ENCODE results near the gene PHKG1.
"Not testable (repeated sequence)": the region's sequence is repeated elsewhere in the genome, so short reads cannot be mapped to it uniquely, and the experiment has no call there.

The PHKG1 gene

DNA sequence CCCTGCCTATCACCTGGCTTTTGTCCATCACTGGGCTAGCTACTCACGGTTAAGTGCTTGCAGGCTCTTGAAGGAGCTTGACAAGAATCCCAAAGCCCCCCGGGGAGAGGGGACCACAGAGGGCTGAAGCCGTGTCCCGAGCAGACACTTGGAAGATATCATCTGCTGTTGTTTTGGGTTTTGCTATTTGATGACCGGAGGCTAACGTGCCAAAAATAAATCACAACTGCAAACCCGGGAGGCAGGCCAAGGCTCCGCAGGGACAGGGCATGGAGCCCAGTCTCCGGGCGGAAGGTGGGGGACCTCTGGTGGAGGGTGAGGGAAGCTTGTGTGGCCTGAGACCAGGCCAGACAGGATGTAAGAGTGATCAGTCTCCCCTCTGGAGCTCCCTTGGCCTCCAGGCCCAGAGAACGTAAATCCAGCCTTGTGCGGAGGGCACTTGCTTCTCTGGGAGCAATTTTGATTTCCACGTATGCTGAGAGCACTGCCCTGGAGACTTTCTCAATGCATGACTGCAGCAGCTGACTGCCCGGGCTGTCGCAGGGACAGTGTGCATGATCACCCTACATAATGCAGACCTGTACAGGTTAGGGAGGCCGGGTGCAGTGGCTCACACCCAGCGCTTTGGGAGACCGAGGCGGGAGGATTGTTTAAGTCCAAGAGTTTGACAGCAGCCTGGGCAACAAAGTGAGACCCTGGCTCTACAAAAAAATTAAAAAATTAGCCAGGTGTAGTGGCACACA lies at the start of gene PHKG1:
Gene PHKG1 (minus strand): TSS at position 164 of the 743 bp plus-strand sequence. CDS start 4,011 bp downstream, outside the sequence.
- DNase-seq (ENCODE audit: low read depth in 1 of 2, low spot score in 1 of 2), result peak; percentile 70 to 84
- TF ChIP-seq JUND (IDR thresholded peaks at IDR 0.05; ENCODE audit: low read depth), result no peak
- in situ Hi-C loops (cut with HindIII; ENCODE audit: low pct_unique_long_range_greater_than_20kb, low sequenced_read_pairs), result no loop called here

DNA sequence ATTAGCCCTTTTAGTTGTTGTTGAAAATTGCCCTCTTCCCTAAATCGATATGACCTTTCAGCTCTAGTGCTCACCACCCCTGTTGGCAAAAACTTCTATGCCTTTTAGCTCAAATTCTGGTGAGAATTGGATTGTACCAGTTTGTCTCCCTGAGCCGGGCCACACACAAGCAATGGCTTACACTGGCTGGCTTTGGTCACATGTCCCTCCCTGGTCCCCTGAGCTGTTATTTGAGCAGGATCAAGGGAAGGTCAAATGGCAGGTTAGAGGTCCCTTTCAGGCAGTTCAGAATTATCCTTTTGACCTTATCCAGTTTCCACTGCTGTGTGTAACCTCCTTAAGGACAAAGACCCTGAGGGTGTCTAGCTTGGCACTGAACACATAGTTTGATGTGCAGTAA lies 38.3 kb upstream of the PHKG1 start:
- in situ Hi-C loops (cut with HindIII; ENCODE audit: low pct_unique_long_range_greater_than_20kb, low sequenced_read_pairs); DNase-seq (ENCODE audit: low read depth in 1 of 2, low spot score in 1 of 2): not testable (repeated sequence)

- in situ Hi-C loops (cut with HindIII; ENCODE audit: low pct_unique_long_range_greater_than_20kb, low sequenced_read_pairs), result no loop called here
- TF ChIP-seq JUND (IDR thresholded peaks at IDR 0.05; ENCODE audit: low read depth), result no peak
- no peak for DNase-seq (ENCODE audit: low read depth in 1 of 2, low spot score in 1 of 2)
These were observed 34.7 kb upstream of the PHKG1 start for GRCh38 chr7:56127241-56127975.

DNA sequence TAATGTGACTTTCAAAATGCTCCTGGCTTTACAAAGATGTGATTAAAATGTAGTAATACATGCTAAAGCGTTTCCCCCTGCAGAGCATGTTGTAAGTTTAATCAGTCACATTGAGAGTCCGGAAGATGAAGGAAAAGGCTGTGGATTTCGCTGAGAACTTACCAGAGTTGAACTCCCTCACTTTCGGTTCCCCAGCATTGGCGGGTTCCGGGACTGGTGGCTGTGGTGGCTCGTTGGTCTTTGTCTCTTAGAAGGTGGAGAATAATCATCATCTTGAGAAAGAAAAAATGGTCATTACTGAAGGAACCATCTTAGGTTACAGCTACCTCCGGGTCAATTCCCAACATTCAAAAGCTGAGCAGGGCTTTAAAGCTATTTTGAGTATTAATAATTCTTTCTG lies 33.1 kb upstream of the PHKG1 start:
- in situ Hi-C loops (cut with HindIII; ENCODE audit: low pct_unique_long_range_greater_than_20kb, low sequenced_read_pairs), result no loop called here
- no peak for TF ChIP-seq JUND (IDR thresholded peaks at IDR 0.05; ENCODE audit: low read depth)
- DNase-seq (ENCODE audit: low read depth in 1 of 2, low spot score in 1 of 2), result no peak

DNA sequence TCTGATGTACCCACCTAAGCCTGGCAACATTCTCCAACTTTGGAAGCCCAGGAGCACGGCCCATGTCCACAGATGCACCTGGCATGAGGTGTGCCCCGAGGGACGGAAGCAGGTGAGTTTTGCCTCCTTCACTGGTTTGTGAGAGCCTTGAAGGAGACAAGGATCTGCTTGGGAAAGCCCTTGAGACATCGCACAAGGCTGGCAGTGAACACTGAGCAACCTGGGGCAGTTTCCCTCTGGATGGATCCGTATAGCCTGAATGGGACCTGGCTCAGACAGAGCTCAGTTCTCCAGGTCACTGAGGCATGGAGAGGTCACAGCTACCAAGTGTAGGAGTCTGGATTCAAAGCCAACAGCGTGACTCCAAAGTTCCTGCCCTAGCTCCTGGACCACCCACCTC lies 32.2 kb upstream of the PHKG1 start:
- no peak for DNase-seq (ENCODE audit: low read depth in 1 of 2, low spot score in 1 of 2)
- no peak for TF ChIP-seq JUND (IDR thresholded peaks at IDR 0.05; ENCODE audit: low read depth)
- in situ Hi-C loops (cut with HindIII; ENCODE audit: low pct_unique_long_range_greater_than_20kb, low sequenced_read_pairs), result no loop called here

DNA sequence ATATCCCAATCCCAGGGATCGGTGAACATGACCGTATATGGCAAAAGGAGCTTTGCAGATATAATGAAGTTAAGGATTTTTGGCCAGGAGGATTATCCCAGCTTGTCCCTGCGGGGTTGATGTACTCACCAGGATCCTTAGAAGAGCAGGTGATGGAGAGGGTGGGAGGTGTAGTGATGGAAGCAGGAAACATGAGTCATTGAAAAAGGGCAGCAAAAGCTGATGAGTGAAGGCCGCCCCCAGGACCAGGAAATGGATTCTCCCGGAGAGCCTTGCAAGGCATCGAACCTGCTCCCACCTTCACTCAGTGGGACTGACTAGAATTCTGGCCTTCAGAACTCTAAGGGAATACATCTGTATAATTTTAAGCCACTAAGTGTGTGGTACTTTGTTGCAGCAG lies 28.7 kb upstream of the PHKG1 start:
- DNase-seq (ENCODE audit: low read depth in 1 of 2, low spot score in 1 of 2), result no peak
- TF ChIP-seq JUND (IDR thresholded peaks at IDR 0.05; ENCODE audit: low read depth), result no peak
- in situ Hi-C loops (cut with HindIII; ENCODE audit: low pct_unique_long_range_greater_than_20kb, low sequenced_read_pairs), result no loop called here

DNA sequence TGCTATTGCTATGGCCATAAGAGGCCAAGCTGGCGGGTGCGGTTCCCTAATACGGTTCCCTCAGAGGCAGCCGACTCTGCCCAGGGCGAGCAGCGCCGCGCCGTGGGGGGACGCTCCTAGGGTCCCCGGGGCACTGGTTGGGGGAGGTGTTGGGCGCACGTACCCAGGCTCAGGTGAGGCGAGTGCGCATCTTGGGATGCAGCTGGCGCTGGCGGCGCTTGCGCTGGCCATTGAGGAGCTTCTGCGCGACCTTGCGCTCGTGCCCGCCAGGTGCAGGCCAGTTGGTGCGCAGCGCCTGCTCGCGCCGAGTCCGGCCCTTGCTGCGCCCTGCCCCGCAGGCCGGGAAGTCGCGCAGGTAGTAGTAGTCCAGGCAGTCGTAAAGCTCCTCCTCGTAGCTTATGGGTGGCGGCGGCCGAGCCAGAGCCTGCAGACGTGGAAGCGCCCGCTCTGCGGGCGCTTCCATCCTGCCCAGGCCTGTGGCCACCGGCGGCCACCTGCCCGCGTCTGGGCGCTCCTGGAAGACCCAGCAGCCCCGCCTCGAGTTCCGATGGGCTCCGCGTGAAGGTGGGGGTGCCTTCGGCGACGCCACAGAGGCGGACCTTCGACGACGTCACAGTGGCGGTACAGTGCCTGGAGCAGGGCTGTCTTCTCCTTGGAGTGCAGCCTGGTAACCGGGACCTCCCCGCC lies 23.2 kb upstream of the PHKG1 start, which contains the start of gene NUPR2:
Gene NUPR2 (minus strand): TSS at position 566 of the 687 bp plus-strand sequence. CDS start 103 bp downstream, at position 463.
- DNase-seq (ENCODE audit: low read depth in 1 of 2, low spot score in 1 of 2), result no peak
- in situ Hi-C loops (cut with HindIII; ENCODE audit: low pct_unique_long_range_greater_than_20kb, low sequenced_read_pairs), result no loop called here
- TF ChIP-seq JUND (IDR thresholded peaks at IDR 0.05; ENCODE audit: low read depth), result no peak

- in situ Hi-C loops (cut with HindIII; ENCODE audit: low pct_unique_long_range_greater_than_20kb, low sequenced_read_pairs); DNase-seq (ENCODE audit: low read depth in 1 of 2, low spot score in 1 of 2): not testable (repeated sequence)
These were observed 19.5 kb upstream of the PHKG1 start for GRCh38 chr7:56112244-56112643.

DNA sequence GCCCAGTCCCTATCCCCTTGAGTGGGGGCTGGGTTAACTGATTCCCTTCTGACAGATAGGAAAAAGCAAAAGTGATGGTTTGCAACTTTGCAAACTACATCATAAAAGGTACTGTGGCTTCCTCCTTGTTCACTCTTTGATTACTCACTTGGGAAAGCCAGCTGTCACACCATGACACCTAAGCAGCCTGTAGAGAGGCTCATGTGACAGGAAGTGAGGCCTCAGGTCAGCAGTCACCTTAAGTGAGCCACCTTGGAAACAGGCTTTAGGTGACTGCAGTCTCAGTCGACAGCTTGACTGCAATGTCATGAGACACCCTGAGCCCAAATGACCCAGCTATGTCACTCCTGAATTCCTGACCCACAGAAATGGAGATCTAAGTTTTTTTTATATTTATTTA lies 17.9 kb upstream of the PHKG1 start:
- in situ Hi-C loops (cut with HindIII; ENCODE audit: low pct_unique_long_range_greater_than_20kb, low sequenced_read_pairs), result no loop called here
- no peak for TF ChIP-seq JUND (IDR thresholded peaks at IDR 0.05; ENCODE audit: low read depth)
- no peak for DNase-seq (ENCODE audit: low read depth in 1 of 2, low spot score in 1 of 2)

DNA sequence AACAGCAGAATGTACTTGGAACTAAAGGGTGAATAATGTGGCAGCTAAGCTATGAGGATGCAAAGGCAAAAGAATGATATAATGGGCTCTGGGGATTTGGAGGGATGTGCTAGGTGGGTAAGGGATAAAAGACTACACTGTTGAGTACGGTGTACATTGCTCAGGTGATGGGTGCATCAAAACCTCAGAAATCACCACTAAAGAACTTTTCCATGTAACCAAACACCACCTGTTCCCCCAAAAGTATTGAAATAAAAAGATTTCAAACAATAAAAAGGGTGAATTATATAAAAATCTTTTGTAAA lies 15.2 kb upstream of the PHKG1 start:
- in situ Hi-C loops (cut with HindIII; ENCODE audit: low pct_unique_long_range_greater_than_20kb, low sequenced_read_pairs), result no loop called here
- DNase-seq (ENCODE audit: low read depth in 1 of 2, low spot score in 1 of 2), result no peak
- no peak for TF ChIP-seq JUND (IDR thresholded peaks at IDR 0.05; ENCODE audit: low read depth)

- DNase-seq (ENCODE audit: low read depth in 1 of 2, low spot score in 1 of 2), result peak; percentile 99 to 100
- no peak for TF ChIP-seq JUND (IDR thresholded peaks at IDR 0.05; ENCODE audit: low read depth)
- in situ Hi-C loops (cut with HindIII; ENCODE audit: low pct_unique_long_range_greater_than_20kb, low sequenced_read_pairs), result no loop called here
These were observed 13.6 kb upstream of the PHKG1 start, which contains the start of gene CHCHD2 for GRCh38 chr7:56106108-56107073. Gene CHCHD2, minus strand, starts transcription at chr7:56106476. Its CDS starts 63 bp downstream, at chr7:56106413.

DNA sequence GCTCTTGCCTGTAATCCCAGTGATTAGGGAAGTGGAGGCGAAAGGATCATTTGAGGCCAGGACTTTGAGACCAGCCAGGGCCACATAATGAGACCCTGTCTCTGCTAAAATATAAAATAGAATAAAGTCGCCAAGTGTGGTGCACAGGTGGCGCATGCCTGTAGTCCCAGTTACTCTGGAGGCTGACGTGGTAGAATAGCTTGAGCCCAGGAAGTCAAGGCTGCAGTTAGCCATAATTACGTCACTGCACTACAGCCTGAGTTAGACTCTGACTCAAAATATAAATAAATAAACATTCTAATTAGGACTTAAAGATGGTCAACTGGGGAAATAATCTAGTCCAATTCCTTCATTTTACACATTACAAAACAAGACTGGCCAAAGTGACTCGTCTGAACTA lies 12.8 kb upstream of the PHKG1 start:
- in situ Hi-C loops (cut with HindIII; ENCODE audit: low pct_unique_long_range_greater_than_20kb, low sequenced_read_pairs), result no loop called here
- DNase-seq (ENCODE audit: low read depth in 1 of 2, low spot score in 1 of 2), result peak in 1 of 2 experiments; percentile 58

GRCh38 chr7:56104138-56104537 lies 11.4 kb upstream of the PHKG1 start:
- in situ Hi-C loops (cut with HindIII; ENCODE audit: low pct_unique_long_range_greater_than_20kb, low sequenced_read_pairs); DNase-seq (ENCODE audit: low read depth in 1 of 2, low spot score in 1 of 2): not testable (repeated sequence)

More for the DNA sequence above, 12.8 kb upstream of the PHKG1 start:
- no peak for TF ChIP-seq JUND (IDR thresholded peaks at IDR 0.05; ENCODE audit: low read depth)
